ENCODE data around the gene PIP5K1B.

PIP5K1B gene

DNA sequence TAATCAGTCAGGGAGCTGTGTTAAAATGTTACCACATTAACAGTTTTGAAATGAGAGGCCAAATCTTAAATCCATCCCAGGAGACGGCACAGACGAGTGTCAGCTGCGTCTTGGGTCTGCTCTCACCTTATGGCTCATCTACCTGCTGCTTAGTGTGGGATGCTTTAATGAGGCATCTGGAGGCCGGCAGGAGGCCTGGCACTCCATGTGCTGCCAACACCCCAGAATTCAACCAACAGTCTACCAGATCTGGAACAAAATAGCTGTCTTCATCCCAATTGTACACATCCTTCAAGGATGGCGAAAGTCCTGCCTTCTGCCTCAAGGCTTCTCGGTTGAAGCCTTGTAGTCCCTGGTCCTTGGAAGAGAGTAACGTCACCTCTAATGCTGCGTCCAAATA lies 296.9 kb downstream of the PIP5K1B start:
- no peak for DNase-seq

DNA sequence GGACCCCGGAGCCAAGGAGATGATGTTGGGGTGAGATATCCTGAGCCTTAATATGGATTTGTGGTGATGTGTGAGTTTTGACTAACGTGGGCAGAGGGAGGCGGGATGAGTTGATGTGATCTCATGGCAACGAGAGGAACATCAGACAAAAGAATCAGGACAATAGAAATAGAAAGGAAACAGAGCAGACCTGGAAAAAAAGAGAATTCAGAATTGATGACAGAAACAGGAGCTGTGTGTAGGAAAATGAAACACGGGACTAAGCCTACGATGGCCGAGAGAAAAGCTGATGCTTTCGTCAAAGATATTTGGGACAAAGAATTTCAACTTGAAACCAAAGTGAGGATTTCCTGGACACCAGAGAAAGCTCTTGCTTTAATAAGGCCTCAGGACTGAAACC lies 298.0 kb downstream of the PIP5K1B start:
- no peak for DNase-seq

DNA sequence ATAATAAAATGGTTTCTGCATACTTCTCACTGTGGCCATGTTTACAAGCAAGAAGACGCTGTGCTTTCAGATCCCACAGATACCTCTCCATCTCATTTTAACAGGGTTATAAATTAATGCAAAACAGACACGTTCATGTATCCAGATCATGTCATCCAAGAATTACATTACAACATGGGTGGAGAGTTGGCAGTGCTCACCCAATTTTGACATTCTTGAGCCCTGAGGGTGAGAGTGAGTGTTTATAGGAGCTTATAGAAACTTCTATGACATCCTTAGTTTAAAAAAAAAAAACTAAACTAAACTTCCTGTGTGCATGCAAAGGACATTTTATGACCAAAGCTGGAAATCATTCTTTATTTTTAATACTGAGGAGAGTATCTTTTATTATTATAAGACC lies 299.8 kb downstream of the PIP5K1B start:
- no peak for DNase-seq

DNA sequence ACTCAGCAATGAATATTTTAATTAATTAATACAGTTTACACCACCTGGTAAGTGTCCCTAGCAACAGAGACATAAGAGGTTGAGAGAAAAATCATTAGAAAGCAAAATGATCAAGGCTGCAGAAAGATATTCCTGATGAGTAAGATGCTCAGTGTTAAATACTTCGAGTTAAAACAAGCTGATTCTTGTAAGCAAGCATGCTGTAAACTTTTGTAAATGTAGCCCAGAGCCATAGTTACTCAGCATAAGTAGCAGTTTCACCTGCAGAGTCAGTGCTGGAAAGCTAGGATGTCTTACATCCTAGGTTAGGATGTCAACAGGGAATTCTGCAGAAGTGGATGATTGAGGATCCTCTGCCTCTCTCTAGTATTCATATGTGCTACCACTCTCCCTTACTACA lies 304.7 kb downstream of the PIP5K1B start:
- DNase-seq, result no peak

DNA sequence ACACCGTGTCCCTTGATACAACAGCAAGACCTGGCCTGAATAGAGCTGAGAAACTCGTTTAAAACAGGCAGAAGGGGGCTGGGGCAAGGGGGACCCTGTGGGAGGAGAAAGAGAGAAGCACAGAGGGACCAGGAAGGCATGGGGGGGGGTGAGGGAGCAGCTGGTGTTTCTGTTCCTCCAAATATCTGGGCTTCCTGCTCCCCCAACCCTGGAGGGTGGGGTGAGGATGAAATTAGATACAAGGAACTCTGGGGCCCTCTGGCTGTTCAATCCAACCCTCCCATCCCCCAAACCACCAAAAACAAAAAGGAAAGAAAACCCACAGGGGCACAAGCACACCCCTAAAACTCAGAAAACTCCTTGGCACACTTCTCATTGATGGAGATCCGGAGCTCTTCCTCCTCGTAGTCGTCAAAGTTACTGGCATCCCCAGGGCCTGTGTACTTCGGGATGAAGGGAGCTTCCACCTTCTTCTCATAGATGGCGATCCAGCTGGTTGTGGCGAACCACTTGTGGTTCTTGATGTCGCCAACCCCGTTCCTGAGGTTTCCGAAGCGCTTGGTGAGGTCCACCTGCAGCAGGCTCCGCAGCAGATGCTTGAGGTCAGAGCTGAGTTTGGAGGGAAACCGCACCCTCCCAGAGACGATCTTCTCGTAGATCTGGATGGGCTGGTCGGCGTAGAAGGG lies 307.8 kb downstream of the PIP5K1B start:
- DNase-seq, result no peak

DNA sequence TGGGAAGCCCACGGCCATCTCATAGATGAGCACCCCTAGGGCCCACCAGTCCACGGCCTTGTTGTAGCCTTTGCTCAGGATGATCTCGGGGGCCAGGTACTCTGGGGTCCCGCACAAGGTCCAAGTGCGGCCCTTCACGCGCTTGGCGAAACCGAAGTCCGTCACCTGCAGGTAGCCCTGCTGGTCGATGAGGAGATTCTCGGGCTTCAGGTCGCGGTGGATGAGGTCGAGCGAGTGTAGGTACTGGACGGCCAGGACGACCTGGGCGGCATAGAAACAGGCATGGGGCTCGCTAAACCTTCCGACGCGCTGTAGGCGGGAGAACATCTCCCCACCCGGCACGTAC lies 308.3 kb downstream of the PIP5K1B start:
- DNase-seq, result no peak

DNA sequence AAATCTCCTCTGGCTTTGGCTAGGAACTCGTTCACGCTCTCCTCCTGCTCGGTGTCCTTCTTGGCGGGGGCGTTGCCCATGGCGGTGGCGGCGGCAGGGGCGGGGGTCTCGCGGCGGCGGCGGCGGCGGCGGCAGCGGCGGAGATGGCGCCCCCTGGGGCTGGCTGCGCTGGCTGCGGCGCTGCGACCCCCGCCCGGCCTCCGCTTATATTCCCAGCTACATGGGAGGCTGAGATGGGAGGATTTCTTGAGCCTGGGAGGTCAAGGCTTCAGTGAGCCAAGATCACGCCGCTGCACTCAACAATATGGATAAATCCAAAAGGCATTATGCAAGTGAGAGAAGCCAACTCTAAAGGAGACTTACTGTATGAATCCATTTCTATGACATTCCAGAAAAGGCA lies 309.0 kb downstream of the PIP5K1B start, which contains the start of gene PRKACG:
Gene PRKACG (minus strand): TSS at position 101 of the 400 bp plus-strand sequence. CDS start 21 bp downstream, at position 80.
- no peak for DNase-seq

DNA sequence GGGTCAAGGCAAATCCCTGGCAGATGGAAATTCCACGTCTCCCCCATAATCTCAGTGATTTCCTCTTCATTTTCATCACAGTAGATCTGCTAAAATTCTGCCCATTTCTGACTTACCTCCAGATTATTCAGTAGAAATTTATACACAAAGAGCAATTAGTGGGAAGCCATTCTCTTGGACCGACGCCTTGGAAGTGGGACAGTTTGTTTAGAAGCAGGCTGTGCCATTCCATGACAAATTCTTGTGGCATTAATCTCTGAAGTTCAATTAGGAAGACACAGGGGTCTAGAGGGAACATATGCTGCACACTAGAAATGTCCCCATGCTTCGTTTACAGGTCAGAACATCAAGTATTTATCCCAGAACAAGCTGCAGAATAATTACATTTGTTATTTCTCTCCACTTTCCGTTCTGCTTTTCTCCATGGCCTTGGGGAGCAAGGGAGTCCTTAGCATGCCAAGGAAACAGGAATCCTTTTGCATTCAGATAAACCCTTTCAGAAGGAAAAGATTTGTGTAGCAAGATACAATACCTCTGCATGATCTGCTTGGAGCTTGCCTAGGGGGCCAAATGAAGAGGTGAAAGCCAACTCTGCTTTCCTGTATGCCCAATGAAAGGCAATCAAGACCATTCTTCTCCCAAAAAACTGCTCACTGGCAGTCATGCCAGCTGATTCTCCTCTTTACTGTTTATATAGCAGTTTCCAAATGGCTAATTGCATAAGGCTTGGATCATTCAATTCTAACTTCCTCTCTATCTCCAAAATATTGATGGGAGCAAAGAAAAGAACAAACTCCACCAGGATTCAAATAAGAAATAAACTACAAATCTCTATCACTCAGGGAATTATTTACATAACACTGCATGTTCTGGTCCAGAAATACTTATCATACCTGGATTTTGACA lies 311.4 kb downstream of the PIP5K1B start:
- no peak for DNase-seq

DNA sequence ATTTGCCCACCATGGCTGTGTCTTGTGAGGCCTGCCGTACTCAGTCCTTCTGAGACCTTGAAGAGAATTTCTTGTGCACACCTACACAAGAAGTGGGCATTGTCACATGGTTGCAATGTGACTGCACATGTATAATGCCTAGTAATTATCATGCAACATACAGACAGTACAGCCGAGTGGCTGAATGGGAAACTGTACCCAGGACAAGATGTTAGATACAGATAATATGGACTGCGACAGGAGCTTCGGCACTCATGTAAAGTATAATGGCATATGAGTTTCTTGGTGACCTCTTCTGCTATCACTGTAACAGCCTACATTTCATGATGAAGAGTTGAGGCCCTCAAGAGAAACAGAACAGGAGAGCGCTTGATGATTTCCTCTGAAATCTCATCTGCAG lies 313.7 kb downstream of the PIP5K1B start:
- no peak for DNase-seq

DNA sequence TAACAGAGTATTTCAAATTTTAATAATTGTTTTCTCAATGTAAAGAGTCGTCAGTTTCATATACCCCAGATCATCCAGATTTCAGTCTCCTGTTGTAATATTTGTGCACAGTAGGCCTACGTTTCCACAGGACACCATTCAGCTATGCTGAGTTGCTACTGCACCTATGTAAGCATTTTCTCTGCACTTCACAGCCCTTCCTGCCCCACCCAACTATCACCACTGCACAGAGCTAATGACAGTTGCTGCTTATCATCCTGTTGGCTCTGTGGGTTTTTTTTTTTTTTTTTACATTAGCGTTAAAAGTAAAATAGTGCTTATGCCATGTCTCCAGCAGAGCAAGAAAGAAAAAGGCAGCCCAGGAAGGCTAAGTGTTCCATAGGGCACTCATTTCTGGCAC lies 314.8 kb downstream of the PIP5K1B start:
- DNase-seq, result no peak

DNA sequence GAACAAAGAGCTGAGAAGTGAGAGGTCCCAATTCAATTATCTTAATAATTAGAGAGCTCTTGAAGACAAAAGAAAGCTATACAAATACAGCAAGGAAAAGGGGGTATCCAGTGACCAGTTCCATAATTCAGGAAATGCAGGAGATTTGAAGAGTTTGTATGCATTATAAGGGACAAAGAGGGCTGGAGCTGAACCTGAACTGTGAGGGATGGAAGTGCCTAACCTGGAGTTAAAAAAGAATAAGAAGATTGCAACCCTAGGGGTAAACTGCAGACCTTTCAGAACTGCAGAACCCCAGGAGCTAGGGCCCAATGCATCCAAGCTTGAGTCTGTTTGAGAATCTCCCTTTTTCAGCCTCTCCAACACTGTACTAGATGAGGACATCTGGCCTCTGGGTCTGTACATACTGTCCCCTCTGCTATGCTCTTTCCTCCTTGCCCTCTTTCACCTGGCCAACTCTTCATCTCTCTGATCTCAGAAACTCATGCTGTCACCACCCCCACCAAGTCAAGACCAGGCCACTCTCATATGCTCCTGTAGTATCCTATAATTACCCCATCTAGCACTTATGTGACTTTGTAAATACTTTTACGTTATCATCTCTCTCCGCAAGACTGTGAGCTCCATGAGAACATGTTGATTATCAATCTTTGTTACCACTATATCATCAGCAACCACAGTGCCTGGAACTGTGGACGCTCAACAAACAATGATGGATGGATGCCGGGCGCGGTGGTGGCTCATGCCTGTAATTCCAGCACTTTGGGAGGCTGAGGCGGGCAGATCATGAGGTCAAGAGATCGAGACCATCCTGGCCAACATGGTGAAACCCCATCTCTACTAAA lies 315.5 kb downstream of the PIP5K1B start:
- no peak for DNase-seq

DNA sequence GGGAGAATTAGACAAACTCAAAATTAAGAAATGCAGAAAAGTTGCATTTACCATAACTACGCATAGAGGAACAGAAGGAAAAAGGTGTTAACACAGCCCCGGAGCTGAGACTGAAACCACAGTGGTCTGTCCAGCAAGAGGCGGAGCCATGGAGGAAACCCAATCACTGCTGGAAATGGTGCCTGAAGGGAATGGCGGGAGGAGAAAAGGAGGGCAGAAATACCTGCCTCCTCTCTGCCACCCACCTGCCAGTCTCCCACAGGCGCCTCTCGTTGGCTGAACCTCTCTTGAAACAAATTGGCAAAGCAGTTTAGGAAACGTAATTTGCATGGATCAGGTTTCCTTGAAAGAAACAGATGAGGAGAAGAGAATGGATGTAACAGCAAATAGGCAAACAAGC lies 318.6 kb downstream of the PIP5K1B start:
- no peak for DNase-seq

DNA sequence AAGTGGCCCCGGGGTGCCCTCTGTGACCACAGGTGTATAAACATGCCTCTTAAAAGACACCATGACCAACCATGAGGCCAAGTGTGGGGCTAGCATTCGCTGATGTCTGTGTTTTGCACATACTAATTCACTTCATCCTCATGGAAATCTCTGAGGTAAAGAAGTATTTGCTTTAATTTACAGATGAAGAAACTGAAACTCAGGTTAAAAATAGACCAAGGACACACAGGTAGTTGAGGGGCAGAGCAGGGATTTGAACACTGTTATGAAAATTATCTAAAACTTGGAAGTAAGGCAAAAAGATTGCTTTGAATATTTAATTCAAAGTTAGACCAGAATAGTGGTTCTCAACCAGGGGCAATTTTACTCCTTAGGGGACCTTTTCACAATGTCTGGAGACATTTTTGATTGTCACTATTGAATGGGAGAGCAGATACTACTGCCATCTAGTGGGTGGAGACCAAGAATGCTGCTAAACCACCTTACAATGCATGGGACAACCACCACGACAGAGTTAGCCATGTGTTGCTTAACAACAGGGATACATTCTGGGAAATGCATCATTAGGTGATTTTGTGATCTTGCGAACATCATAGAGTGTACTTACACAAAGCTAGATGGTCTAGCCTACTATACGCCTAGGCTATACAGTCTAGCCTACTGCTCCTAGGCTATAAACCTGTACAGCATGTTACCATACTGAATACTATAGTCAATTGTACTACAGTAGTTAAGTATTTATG lies 322.5 kb downstream of the PIP5K1B start:
- DNase-seq, result no peak

DNA sequence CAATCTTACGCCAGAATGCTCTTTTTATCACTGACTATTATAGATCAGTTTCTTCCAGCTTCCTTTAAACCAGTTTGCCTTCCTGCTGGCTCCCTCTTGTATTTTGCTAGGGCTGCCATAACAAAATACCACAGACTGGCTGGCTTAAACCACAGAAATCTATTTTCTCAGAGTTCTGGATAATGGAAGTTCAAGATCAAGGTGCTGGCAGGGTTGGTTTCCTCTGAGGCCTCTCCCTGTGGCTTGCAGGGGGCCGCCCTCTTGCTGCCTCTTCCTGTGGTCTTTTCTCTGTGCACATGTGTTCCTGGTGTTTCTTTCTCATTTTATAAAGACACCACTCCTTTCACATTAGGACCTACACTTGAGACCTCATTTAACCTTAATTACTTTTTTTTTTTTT lies 323.7 kb downstream of the PIP5K1B start:
- peak; percentile 29 for DNase-seq

DNA sequence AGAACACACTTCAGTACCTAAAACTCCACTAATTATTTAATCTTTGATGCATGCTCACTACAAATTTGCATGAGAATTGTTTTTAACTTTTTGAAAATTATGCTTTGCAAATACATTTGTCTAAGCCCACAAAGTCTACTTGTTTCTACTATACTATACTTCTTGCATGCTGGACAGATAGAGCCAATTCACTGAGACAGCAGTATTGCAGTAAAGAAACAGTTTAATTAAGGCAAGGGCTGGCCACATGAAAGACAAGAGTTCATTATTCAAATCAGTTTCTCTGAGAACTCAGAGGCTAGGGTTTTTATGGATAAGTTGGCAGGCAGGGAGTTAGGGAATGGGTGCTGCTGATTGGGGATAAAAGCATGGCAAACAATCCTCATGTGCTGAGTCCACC lies 324.5 kb downstream of the PIP5K1B start:
- DNase-seq, result no peak

DNA sequence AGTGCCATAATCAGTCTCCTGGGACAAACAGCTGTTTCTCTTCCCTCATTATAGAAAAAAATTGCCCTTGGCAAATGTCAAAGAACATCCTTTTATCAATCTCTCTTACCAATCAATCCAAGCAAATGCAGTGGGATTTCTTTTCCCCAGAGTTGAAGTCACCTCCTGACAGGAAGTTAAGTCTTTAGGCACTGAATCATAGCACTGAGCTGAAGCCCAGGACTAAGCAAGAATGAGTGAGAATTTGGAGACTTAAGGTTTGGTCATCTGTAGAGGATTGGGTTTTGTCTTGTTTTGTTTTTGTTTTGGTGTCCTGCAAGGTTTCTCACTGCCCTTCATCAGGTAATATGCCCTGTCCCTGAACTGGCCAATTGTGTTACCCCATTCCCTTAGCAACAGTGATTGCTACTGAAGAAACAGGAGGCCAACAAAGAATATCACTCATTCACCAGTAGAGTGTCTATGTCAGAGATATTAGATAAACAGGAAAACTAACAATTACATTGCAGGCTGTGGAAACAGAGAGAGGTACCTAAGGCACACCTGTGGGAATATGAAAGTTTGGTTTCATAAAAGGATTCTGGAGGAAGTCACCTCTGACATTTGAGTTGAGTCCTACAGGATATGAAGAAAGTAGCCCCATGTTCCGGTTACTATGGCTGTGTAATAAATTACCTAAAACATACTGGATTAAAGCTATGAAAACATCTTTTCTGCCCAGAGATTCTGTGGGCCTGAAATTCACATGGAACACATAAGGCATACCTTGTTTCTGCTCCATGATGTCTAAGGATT lies 326.0 kb downstream of the PIP5K1B start:
- no peak for DNase-seq

DNA sequence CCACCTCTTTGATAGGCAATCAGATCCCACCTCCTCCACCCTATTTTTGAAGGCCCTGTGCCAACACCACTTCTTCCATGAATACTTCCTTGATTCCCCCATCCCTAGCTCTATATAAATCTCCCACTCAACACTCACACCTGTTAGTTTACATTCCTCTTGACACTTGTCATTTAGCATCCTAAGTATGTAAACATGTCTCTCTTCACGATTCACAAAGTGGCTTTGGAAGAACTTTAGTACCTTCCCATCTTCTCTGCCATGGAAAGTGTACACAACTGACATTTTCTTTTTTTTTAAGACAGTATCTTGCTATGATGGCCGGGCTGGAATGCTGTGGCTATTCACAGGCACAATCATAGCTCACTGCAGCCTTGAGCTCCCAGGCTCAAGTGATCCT lies 329.0 kb downstream of the PIP5K1B start:
- DNase-seq, result no peak

DNA sequence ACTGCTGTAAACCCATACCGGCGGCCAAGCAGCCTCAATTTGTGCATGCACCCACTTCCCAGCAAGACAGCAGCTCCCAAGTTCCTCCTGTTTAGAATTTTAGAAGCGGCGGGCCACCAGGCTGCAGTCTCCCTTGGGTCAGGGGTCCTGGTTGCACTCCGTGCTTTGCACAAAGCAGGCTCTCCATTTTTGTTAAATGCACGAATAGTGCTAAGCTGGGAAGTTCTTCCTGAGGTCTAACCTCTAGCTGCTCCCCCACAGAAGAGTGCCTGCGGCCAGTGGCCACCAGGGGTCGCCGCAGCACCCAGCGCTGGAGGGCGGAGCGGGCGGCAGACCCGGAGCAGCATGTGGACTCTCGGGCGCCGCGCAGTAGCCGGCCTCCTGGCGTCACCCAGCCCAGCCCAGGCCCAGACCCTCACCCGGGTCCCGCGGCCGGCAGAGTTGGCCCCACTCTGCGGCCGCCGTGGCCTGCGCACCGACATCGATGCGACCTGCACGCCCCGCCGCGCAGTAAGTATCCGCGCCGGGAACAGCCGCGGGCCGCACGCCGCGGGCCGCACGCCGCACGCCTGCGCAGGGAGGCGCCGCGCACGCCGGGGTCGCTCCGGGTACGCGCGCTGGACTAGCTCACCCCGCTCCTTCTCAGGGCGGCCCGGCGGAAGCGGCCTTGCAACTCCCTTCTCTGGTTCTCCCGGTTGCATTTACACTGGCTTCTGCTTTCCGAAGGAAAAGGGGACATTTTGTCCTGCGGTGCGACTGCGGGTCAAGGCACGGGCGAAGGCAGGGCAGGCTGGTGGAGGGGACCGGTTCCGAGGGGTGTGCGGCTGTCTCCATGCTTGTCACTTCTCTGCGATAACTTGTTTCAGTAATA lies 330.6 kb downstream of the PIP5K1B start, which contains the start of gene FXN:
Gene FXN (plus strand): TSS at position 315 of the 871 bp plus-strand sequence. CDS start 31 bp downstream, at position 346.
- DNase-seq, result peak; percentile 84

DNA sequence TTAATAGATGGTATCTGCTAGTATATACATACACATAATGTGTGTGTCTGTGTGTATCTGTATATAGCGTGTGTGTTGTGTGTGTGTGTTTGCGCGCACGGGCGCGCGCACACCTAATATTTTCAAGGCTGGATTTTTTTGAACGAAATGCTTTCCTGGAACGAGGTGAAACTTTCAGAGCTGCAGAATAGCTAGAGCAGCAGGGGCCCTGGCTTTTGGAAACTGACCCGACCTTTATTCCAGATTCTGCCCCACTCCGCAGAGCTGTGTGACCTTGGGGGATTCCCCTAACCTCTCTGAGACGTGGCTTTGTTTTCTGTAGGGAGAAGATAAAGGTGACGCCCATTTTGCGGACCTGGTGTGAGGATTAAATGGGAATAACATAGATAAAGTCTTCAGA lies 331.3 kb downstream of the PIP5K1B start:
- no peak for DNase-seq

DNA sequence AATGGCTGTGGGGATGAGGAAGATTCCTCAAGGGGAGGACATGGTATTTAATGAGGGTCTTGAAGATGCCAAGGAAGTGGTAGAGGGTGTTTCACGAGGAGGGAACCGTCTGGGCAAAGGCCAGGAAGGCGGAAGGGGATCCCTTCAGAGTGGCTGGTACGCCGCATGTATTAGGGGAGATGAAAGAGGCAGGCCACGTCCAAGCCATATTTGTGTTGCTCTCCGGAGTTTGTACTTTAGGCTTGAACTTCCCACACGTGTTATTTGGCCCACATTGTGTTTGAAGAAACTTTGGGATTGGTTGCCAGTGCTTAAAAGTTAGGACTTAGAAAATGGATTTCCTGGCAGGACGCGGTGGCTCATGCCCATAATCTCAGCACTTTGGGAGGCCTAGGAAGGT lies 331.8 kb downstream of the PIP5K1B start:
- no peak for DNase-seq

DNA sequence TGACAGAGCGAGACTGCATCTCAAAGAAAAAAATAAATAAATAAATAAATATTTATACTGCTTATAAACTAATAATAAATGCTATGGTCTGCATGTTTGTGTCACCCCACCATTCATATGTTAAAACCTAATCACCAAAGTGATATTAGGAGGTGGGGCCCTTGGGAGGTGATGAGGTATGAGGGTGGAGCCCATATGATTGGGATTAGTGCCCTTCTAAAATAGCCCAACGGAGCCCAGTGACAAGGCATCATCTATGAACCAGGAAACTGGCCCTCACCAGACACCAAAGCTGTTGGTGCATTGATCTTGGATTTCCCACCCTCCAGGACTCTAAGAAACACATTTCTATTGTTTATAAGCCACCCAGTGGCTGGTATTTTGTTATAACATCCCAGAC lies 335.6 kb downstream of the PIP5K1B start:
- DNase-seq, result no peak
